HepG2 (cell line): ENCODE results near the gene SEC14L1. TPM values are rescaled to one million over a fixed set of nuclear protein-coding genes. Genes with fewer than 3 reads are reported as not detected.

Experiments
- FOSL2 ChIP-seq: sonication (generic); formaldehyde crosslinking; IDR thresholded peaks from 2 replicates; pipeline ENCODE4 v1.4.0; 2020; ENCODE audit warnings: missing genetic modification reagents
- GATAD2A ChIP-seq: IDR thresholded peaks from 2 replicates; pipeline ENCODE4 v1.6.1; 2016
- HNRNPUL1 ChIP-seq: fragments of 200-400 bp; formaldehyde crosslinking; IDR thresholded peaks from 2 replicates; pipeline ENCODE4 v1.6.1; 2017; ENCODE audit warnings: low read depth, mild to moderate bottlenecking, low read length, moderate library complexity
- KDM3A ChIP-seq: IDR thresholded peaks from 2 replicates; pipeline ENCODE4 v1.6.1; 2018; ENCODE audit warnings: low read depth, missing compliant biosample characterization
- KLF13 ChIP-seq: sonication (generic); formaldehyde crosslinking; IDR thresholded peaks from 2 replicates; pipeline ENCODE4 v1.4.0; 2020; ENCODE audit warnings: mild to moderate bottlenecking, missing genetic modification reagents
- KMT2A ChIP-seq: sonication (generic); formaldehyde crosslinking; IDR thresholded peaks from 2 replicates; pipeline ENCODE4 v1.4.0; 2020; ENCODE audit warnings: missing genetic modification reagents
- NFE2 ChIP-seq: sonication (generic); formaldehyde crosslinking; IDR thresholded peaks from 2 replicates; pipeline ENCODE4 v1.4.0; 2020; ENCODE audit warnings: missing genetic modification reagents
- PCBP1 ChIP-seq: fragments of 200-400 bp; formaldehyde crosslinking; IDR thresholded peaks from 2 replicates; pipeline ENCODE4 v1.6.1; 2017; ENCODE audit warnings: mild to moderate bottlenecking, low read depth, low read length, borderline replicate concordance
- PHF21A ChIP-seq: sonication (generic); formaldehyde crosslinking; IDR thresholded peaks from 2 replicates; pipeline ENCODE4 v1.5.0; 2020; ENCODE audit warnings: mild to moderate bottlenecking, missing genetic modification reagents
- POLR2A ChIP-seq, 2 experiments: IDR thresholded peaks; 2 replicates each; pipeline ENCODE4 v1.6.1; 2011; ENCODE audit warnings: low read depth in 2 of 2, low read length in 2 of 2, mild to moderate bottlenecking in 1 of 2, moderate library complexity in 1 of 2; ENCODE audit not compliant: insufficient read depth in 1 of 2
- RBFOX2 ChIP-seq: fragments of 200-400 bp; formaldehyde crosslinking; IDR thresholded peaks from 2 replicates; pipeline ENCODE4 v1.6.1; 2017; ENCODE audit warnings: low read depth, mild to moderate bottlenecking, low read length
- RCOR2 ChIP-seq: IDR thresholded peaks from 2 replicates; pipeline ENCODE4 v1.6.1; 2016; ENCODE audit warnings: missing biosample characterization, missing genetic modification reagents
- SP2 ChIP-seq: sonication (generic); formaldehyde crosslinking; IDR thresholded peaks from 2 replicates; pipeline ENCODE4 v1.5.1; 2020; ENCODE audit warnings: mild to moderate bottlenecking, missing genetic modification reagents
- ZFP62 ChIP-seq: sonication (generic); formaldehyde crosslinking; IDR thresholded peaks from 2 replicates; pipeline ENCODE4 v1.4.0; 2020; ENCODE audit warnings: missing genetic modification reagents
- ZNF550 ChIP-seq: sonication (generic); formaldehyde crosslinking; IDR thresholded peaks from 2 replicates; pipeline ENCODE4 v1.4.0; 2020; ENCODE audit warnings: mild to moderate bottlenecking, missing genetic modification reagents, borderline replicate concordance
- ZNF788 ChIP-seq: sonication (generic); formaldehyde crosslinking; IDR thresholded peaks from 2 replicates; pipeline ENCODE4 v1.5.0; 2020; ENCODE audit warnings: mild to moderate bottlenecking, missing genetic modification reagents, borderline replicate concordance
- ZNF792 ChIP-seq: IDR thresholded peaks from 2 replicates; pipeline ENCODE4 v1.6.1; 2016
- polyA plus RNA-seq, 8 experiments: library from polyadenylated mRNA; depleted of rRNA in 3 of 8; stranded (reverse) in 7 of 8; unstranded in 1 of 8; fragments of >200 nt; fragmentation: Illumina TruSeq in 4 of 8; extraction: Trizol in 4 of 8; gene quantifications; 2 replicates each; pipeline versions ENCODE4 v1.2.1 to v1.2.3, GENCODE V29; 2011 to 2016; ENCODE audit warnings: low read depth in 4 of 8, missing spikeins in 1 of 8, mixed read lengths in 1 of 8; ENCODE audit not compliant: insufficient read depth in 1 of 8
- total RNA-seq, 5 experiments: library from RNA; depleted of rRNA; stranded (reverse); fragments of >200 nt; fragmentation: Illumina TruSeq; extraction: Trizol; gene quantifications; 2 replicates each; pipeline ENCODE4 v1.2.3, GENCODE V29; 2016; ENCODE audit warnings: low read depth in 1 of 5
- TF ChIP-seq, protein P1 (sequence below): sonication (generic); formaldehyde crosslinking; IDR thresholded peaks from 2 replicates; pipeline ENCODE4 v1.4.0; 2020; ENCODE audit warnings: mild to moderate bottlenecking, missing genetic modification reagents, borderline replicate concordance
- TF ChIP-seq, protein P2 (sequence below): sonication (generic); formaldehyde crosslinking; IDR thresholded peaks from 2 replicates; pipeline ENCODE4 v1.8.0; 2022; ENCODE audit warnings: mild to moderate bottlenecking, missing genetic modification reagents; ENCODE audit not compliant: insufficient replicate concordance
- TF ChIP-seq, protein P3 (sequence below): IDR thresholded peaks from 2 replicates; pipeline ENCODE4 v1.6.1; 2012; ENCODE audit warnings: inconsistent platforms
- TF ChIP-seq, protein P4 (sequence below): sonication (generic); formaldehyde crosslinking; IDR thresholded peaks from 2 replicates; pipeline ENCODE4 v1.5.0; 2020; ENCODE audit warnings: mild to moderate bottlenecking, low read depth, missing genetic modification reagents, borderline replicate concordance
- TF ChIP-seq, protein P5 (sequence below): sonication (generic); formaldehyde crosslinking; IDR thresholded peaks from 2 replicates; pipeline ENCODE4 v1.4.0; 2020; ENCODE audit warnings: missing genetic modification reagents

SEC14L1 gene
- total and polyA plus RNA-seq, 2 of the 13 experiments (the other 11 are each of a cell fraction or from before 2014, with no cell fraction given), result 26.3 to 43.9 TPM

DNA sequence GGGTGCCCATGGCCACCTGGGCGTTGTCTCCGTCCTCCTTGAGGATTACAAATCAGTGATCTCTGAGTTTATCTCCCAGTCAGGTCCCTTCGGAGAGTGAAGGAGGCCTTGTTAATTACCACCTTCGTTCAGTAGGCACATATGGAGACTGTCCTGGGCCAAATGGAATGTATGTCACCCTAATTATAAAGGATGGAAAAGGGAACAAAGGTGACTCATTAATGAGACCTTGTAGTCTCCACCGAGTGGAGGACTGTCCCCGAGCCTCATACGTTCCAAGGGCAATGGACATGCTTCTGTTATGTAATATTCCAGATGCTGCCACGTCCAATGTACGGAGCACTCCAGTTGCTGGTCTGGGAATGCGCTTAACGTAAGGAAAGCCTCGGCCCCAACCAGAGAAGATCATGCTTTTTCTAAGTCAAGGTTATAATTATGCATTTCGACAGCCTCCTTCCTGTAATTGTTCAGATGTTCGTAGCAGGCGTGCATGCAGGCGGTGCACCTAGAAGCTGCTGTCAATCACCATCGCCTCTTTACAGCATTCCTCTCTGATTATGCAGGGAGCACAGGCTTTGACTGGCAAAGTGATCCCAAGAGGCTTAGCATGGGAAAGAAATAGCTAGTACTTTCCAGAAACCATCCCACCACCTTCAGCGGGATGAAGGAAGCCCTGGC is 22.4 kb upstream of the SEC14L1 start (continued):
- TF ChIP-seq FOSL2 (peak; percentile 18; the same call in 1 of the 2 replicates), PHF21A (no peak), NFE2 (CRISPR knock-in tag) (no peak), KDM3A (CRISPR knock-in tag) (no peak), KMT2A (no peak), ZNF788 (CRISPR knock-in tag) (peak; percentile 27; the same call in 1 of the 2 replicates), POLR2A (IDR thresholded peaks at IDR 0.05; ENCODE audit: insufficient read depth in 1 of 2, low read depth in 2 of 2, low read length in 2 of 2) (no peak), HNRNPUL1 (no peak), RCOR2 (no peak), KLF13 (no peak), ZFP62 (CRISPR knock-in tag) (no peak), RBFOX2 (no peak), GATAD2A (CRISPR knock-in tag) (0 out of 2 replicates have a peak, but pooled peaks have one; percentile 10), PCBP1 (no peak), ZNF550 (CRISPR knock-in tag) (no peak), ZNF792 (CRISPR knock-in tag) (no peak), SP2 (CRISPR knock-in tag) (no peak)
- TF ChIP-seq, protein P1, sequence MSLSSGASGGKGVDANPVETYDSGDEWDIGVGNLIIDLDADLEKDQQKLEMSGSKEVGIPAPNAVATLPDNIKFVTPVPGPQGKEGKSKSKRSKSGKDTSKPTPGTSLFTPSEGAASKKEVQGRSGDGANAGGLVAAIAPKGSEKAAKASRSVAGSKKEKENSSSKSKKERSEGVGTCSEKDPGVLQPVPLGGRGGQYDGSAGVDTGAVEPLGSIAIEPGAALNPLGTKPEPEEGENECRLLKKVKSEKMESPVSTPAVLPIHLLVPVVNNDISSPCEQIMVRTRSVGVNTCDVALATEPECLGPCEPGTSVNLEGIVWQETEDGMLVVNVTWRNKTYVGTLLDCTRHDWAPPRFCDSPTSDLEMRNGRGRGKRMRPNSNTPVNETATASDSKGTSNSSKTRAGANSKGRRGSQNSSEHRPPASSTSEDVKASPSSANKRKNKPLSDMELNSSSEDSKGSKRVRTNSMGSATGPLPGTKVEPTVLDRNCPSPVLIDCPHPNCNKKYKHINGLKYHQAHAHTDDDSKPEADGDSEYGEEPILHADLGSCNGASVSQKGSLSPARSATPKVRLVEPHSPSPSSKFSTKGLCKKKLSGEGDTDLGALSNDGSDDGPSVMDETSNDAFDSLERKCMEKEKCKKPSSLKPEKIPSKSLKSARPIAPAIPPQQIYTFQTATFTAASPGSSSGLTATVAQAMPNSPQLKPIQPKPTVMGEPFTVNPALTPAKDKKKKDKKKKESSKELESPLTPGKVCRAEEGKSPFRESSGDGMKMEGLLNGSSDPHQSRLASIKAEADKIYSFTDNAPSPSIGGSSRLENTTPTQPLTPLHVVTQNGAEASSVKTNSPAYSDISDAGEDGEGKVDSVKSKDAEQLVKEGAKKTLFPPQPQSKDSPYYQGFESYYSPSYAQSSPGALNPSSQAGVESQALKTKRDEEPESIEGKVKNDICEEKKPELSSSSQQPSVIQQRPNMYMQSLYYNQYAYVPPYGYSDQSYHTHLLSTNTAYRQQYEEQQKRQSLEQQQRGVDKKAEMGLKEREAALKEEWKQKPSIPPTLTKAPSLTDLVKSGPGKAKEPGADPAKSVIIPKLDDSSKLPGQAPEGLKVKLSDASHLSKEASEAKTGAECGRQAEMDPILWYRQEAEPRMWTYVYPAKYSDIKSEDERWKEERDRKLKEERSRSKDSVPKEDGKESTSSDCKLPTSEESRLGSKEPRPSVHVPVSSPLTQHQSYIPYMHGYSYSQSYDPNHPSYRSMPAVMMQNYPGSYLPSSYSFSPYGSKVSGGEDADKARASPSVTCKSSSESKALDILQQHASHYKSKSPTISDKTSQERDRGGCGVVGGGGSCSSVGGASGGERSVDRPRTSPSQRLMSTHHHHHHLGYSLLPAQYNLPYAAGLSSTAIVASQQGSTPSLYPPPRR, result no peak
- TF ChIP-seq, protein P2, sequence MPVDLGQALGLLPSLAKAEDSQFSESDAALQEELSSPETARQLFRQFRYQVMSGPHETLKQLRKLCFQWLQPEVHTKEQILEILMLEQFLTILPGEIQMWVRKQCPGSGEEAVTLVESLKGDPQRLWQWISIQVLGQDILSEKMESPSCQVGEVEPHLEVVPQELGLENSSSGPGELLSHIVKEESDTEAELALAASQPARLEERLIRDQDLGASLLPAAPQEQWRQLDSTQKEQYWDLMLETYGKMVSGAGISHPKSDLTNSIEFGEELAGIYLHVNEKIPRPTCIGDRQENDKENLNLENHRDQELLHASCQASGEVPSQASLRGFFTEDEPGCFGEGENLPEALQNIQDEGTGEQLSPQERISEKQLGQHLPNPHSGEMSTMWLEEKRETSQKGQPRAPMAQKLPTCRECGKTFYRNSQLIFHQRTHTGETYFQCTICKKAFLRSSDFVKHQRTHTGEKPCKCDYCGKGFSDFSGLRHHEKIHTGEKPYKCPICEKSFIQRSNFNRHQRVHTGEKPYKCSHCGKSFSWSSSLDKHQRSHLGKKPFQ (CRISPR knock-in tag), result no peak
- TF ChIP-seq, protein P3, sequence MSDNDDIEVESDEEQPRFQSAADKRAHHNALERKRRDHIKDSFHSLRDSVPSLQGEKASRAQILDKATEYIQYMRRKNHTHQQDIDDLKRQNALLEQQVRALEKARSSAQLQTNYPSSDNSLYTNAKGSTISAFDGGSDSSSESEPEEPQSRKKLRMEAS, result no peak
- TF ChIP-seq, protein P4, sequence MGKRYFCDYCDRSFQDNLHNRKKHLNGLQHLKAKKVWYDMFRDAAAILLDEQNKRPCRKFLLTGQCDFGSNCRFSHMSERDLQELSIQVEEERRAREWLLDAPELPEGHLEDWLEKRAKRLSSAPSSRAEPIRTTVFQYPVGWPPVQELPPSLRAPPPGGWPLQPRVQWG, result no peak
- TF ChIP-seq, protein P5, sequence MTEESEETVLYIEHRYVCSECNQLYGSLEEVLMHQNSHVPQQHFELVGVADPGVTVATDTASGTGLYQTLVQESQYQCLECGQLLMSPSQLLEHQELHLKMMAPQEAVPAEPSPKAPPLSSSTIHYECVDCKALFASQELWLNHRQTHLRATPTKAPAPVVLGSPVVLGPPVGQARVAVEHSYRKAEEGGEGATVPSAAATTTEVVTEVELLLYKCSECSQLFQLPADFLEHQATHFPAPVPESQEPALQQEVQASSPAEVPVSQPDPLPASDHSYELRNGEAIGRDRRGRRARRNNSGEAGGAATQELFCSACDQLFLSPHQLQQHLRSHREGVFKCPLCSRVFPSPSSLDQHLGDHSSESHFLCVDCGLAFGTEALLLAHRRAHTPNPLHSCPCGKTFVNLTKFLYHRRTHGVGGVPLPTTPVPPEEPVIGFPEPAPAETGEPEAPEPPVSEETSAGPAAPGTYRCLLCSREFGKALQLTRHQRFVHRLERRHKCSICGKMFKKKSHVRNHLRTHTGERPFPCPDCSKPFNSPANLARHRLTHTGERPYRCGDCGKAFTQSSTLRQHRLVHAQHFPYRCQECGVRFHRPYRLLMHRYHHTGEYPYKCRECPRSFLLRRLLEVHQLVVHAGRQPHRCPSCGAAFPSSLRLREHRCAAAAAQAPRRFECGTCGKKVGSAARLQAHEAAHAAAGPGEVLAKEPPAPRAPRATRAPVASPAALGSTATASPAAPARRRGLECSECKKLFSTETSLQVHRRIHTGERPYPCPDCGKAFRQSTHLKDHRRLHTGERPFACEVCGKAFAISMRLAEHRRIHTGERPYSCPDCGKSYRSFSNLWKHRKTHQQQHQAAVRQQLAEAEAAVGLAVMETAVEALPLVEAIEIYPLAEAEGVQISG (CRISPR knock-in tag), result no peak
